ENCODE measurements around the gene ZFP57.

DNA sequence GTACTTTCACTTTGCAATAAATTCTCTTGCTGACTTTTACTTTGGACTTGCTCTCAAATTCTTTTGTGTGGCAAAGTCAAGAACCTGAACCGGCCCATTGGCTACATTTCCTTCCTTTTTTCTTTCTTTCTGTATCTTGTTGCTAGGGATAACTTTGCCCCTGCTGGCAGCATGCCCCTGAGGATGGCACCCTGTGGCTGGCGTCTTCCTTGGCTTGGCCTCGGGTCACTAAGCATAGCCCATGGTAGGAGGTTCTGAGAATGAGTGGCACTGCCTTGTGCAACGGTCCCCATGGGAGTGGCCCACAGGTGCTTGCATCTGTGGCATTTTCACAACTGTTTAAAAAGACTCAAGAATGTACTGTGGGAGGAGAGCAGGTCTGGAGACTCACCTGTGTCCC is 28.2 kb upstream of the ZFP57 start:
- TF ChIP-seq POLR2A (IDR thresholded peaks at IDR 0.05) (no peak), POLR2AphosphoS5 (IDR thresholded peaks at IDR 0.05) (no peak)
- TF ChIP-seq, protein P1, sequence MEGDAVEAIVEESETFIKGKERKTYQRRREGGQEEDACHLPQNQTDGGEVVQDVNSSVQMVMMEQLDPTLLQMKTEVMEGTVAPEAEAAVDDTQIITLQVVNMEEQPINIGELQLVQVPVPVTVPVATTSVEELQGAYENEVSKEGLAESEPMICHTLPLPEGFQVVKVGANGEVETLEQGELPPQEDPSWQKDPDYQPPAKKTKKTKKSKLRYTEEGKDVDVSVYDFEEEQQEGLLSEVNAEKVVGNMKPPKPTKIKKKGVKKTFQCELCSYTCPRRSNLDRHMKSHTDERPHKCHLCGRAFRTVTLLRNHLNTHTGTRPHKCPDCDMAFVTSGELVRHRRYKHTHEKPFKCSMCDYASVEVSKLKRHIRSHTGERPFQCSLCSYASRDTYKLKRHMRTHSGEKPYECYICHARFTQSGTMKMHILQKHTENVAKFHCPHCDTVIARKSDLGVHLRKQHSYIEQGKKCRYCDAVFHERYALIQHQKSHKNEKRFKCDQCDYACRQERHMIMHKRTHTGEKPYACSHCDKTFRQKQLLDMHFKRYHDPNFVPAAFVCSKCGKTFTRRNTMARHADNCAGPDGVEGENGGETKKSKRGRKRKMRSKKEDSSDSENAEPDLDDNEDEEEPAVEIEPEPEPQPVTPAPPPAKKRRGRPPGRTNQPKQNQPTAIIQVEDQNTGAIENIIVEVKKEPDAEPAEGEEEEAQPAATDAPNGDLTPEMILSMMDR (IDR thresholded peaks at IDR 0.05): no peak
